ENCODE results near the gene ACOD1.

Gene ACOD1

GRCh38 chr13:76968041-76968440 is 19.7 kb downstream of the ACOD1 start:
- no peak for TF ChIP-seq ZNF274 (IDR thresholded peaks at IDR 0.05; ENCODE audit: low read depth, low read length)
- no peak overlapping the region for H3K4me3 ChIP-seq (ENCODE audit: low read length)

GRCh38 chr13:76969488-76970365 is 21.4 kb downstream of the ACOD1 start:
- TF ChIP-seq ZNF274 (IDR thresholded peaks at IDR 0.05; ENCODE audit: low read depth, low read length), result no peak
- H3K4me3 ChIP-seq (ENCODE audit: low read length), result no peak overlapping the region

- no peak overlapping the region for H3K4me3 ChIP-seq (ENCODE audit: low read length)
- TF ChIP-seq ZNF274 (IDR thresholded peaks at IDR 0.05; ENCODE audit: low read depth, low read length), result no peak
Measured at GRCh38 chr13:76971215-76971614, 22.9 kb downstream of the ACOD1 start.

- no peak overlapping the region for H3K4me3 ChIP-seq (ENCODE audit: low read length)
- no peak for TF ChIP-seq ZNF274 (IDR thresholded peaks at IDR 0.05; ENCODE audit: low read depth, low read length)
Measured at GRCh38 chr13:76971851-76972829, 23.8 kb downstream of the ACOD1 start.

GRCh38 chr13:76973920-76974617 is 25.8 kb downstream of the ACOD1 start:
- H3K4me3 ChIP-seq (ENCODE audit: low read length), result no peak overlapping the region
- TF ChIP-seq ZNF274 (IDR thresholded peaks at IDR 0.05; ENCODE audit: low read depth, low read length), result no peak

GRCh38 chr13:76974618-76974975 is 26.3 kb downstream of the ACOD1 start:
- TF ChIP-seq ZNF274 (IDR thresholded peaks at IDR 0.05; ENCODE audit: low read depth, low read length), result no peak
- no peak overlapping the region for H3K4me3 ChIP-seq (ENCODE audit: low read length)

- no peak overlapping the region for H3K4me3 ChIP-seq (ENCODE audit: low read length)
- no peak for TF ChIP-seq ZNF274 (IDR thresholded peaks at IDR 0.05; ENCODE audit: low read depth, low read length)
Measured at GRCh38 chr13:76975863-76976262, 27.6 kb downstream of the ACOD1 start.

GRCh38 chr13:76976490-76976889 is 28.2 kb downstream of the ACOD1 start:
- TF ChIP-seq ZNF274 (IDR thresholded peaks at IDR 0.05; ENCODE audit: low read depth, low read length), result no peak
- no peak overlapping the region for H3K4me3 ChIP-seq (ENCODE audit: low read length)

- TF ChIP-seq ZNF274 (IDR thresholded peaks at IDR 0.05; ENCODE audit: low read depth, low read length), result no peak
- H3K4me3 ChIP-seq (ENCODE audit: low read length), result no peak overlapping the region
Measured at GRCh38 chr13:76976929-76977328, 28.6 kb downstream of the ACOD1 start.

- no peak overlapping the region for H3K4me3 ChIP-seq (ENCODE audit: low read length)
Measured at GRCh38 chr13:76980075-76980718, 31.9 kb downstream of the ACOD1 start.

GRCh38 chr13:76982061-76982460 is 33.8 kb downstream of the ACOD1 start:
- no peak overlapping the region for H3K4me3 ChIP-seq (ENCODE audit: low read length)
- no peak for TF ChIP-seq ZNF274 (IDR thresholded peaks at IDR 0.05; ENCODE audit: low read depth, low read length)

More at GRCh38 chr13:76980075-76980718, 31.9 kb downstream of the ACOD1 start:
- TF ChIP-seq ZNF274 (IDR thresholded peaks at IDR 0.05; ENCODE audit: low read depth, low read length), result no peak

- no peak overlapping the region for H3K4me3 ChIP-seq (ENCODE audit: low read length)
- TF ChIP-seq ZNF274 (IDR thresholded peaks at IDR 0.05; ENCODE audit: low read depth, low read length), result no peak
Measured at GRCh38 chr13:76983676-76984075, 35.4 kb downstream of the ACOD1 start.

GRCh38 chr13:76991432-76991795 is 43.1 kb downstream of the ACOD1 start:
- peak overlapping the region; percentile 86; the same call in 1 of the 2 replicates for H3K4me3 ChIP-seq (ENCODE audit: low read length)
- TF ChIP-seq ZNF274 (IDR thresholded peaks at IDR 0.05; ENCODE audit: low read depth, low read length), result no peak
